ENCODE measurements around the gene FARSA. TPM values are rescaled to one million over a fixed set of nuclear protein-coding genes. Genes with fewer than 3 reads are reported as not detected.
A peak's percentile ranks its signal among the peaks of the same experiment; 100 is the strongest.

The FARSA gene
- total RNA-seq, 2 experiments from 2014 or later = 128 to 138 TPM

- DNase-seq (no peak), ATAC-seq (no peak)
- ChIA-PET POLR2A (interaction anchor here (1.3 to 4.5 kb wide), 6 partner anchors 14 to 28 kb away, joined by 4 to 19 read pairs (median 7); partner anchors contain the start of genes CALR, FARSA and GCDH), CTCF (interaction anchor here (0.7 to 2.4 kb wide), 4 partner anchors 11 to 152 kb away, joined by 3 to 16 read pairs (median 6); no protein-coding TSS in a partner anchor)
- H3K4me1 Mint-ChIP-seq (ENCODE audit: low read depth) = peaks cover 19% of the 10 kb centered on the region
- H3K9me3 Mint-ChIP-seq = no peaks in the 10 kb centered on the region
- no peaks in the 10 kb centered on the region for H3K36me3 Mint-ChIP-seq (ENCODE audit: low read depth)
- no peak overlapping the region for H3K27ac Mint-ChIP-seq
- no peak for TF ChIP-seq CTCF (IDR thresholded peaks at IDR 0.05)
- H3K4me3 Mint-ChIP-seq = no peak overlapping the region
- intact Hi-C loops (cut with micrococcal nuclease) = no loop called here
- H3K27me3 Mint-ChIP-seq = no peaks in the 10 kb centered on the region
These were observed 20.9 kb downstream of the FARSA start for GRCh38 chr19:12912571-12912970.

GRCh38 chr19:12907166-12907565, 26.3 kb downstream of the FARSA start:
- intact Hi-C loops (cut with micrococcal nuclease) = no loop called here
- no peak for DNase-seq
- H3K4me3 Mint-ChIP-seq = no peak overlapping the region
- no peaks in the 10 kb centered on the region for H3K9me3 Mint-ChIP-seq
- CTCF ChIA-PET = interaction anchor here (0.7 to 1.4 kb wide), 2 partner anchors 11 to 26 kb away, joined by 4 read pairs; partner anchors contain the start of gene DNASE2
- no peak for ATAC-seq
- POLR2A ChIA-PET = interaction anchor here (0.9 to 2.0 kb wide), 2 partner anchors 11 to 25 kb away, joined by 3 to 6 read pairs; partner anchors contain the start of gene SYCE2
- no peaks in the 10 kb centered on the region for H3K27me3 Mint-ChIP-seq
- H3K4me1 Mint-ChIP-seq (ENCODE audit: low read depth) = no peaks in the 10 kb centered on the region
- no peak overlapping the region for H3K27ac Mint-ChIP-seq
- peaks cover 3% of the 10 kb centered on the region for H3K36me3 Mint-ChIP-seq (ENCODE audit: low read depth)
- no peak for TF ChIP-seq CTCF (IDR thresholded peaks at IDR 0.05)

GRCh38 chr19:12899891-12900518, 33.5 kb downstream of the FARSA start:
- CTCF ChIA-PET = interaction anchor here (0.9 to 2.2 kb wide), 6 partner anchors 10 to 66 kb away, joined by 3 to 9 read pairs (median 6); partner anchors contain the start of gene DNASE2
- ATAC-seq = peak; percentile 96
- peak overlapping the region; percentile 78 for H3K27ac Mint-ChIP-seq

GRCh38 chr19:12896460-12896859, 37.1 kb downstream of the FARSA start:
- no peaks in the 10 kb centered on the region for H3K9me3 Mint-ChIP-seq
- POLR2A ChIA-PET = interaction anchor here (1.2 to 1.4 kb wide), 2 partner anchors 19 to 43 kb away, joined by 3 read pairs; no protein-coding TSS in a partner anchor
- CTCF ChIA-PET = interaction anchor here (1.2 to 1.8 kb wide), 2 partner anchors 10 to 11 kb away, joined by 3 to 4 read pairs; no protein-coding TSS in a partner anchor
- peaks cover 25% of the 10 kb centered on the region for H3K4me1 Mint-ChIP-seq (ENCODE audit: low read depth)
- H3K4me3 Mint-ChIP-seq = no peak overlapping the region
- H3K36me3 Mint-ChIP-seq (ENCODE audit: low read depth) = peaks cover 26% of the 10 kb centered on the region
- no peak for TF ChIP-seq CTCF (IDR thresholded peaks at IDR 0.05)
- no peaks in the 10 kb centered on the region for H3K27me3 Mint-ChIP-seq
- no peak for DNase-seq
- no peak for ATAC-seq
- no peak overlapping the region for H3K27ac Mint-ChIP-seq
- intact Hi-C loops (cut with micrococcal nuclease) = no loop called here

More at GRCh38 chr19:12899891-12900518, 33.5 kb downstream of the FARSA start:
- intact Hi-C loops (cut with micrococcal nuclease) = no loop called here
- Mint-ChIP-seq H3K36me3 (ENCODE audit: low read depth) (peaks cover 12% of the 10 kb centered on the region), H3K4me3 (no peak overlapping the region), H3K9me3 (no peaks in the 10 kb centered on the region), H3K27me3 (no peaks in the 10 kb centered on the region), H3K4me1 (ENCODE audit: low read depth) (peaks cover 14% of the 10 kb centered on the region)
- peak; percentile 76 for DNase-seq
- POLR2A ChIA-PET = interaction anchor here (2.0 to 2.5 kb wide), 2 partner anchors 9 to 19 kb away, joined by 8 to 12 read pairs; partner anchors contain the start of genes GCDH and SYCE2
- TF ChIP-seq CTCF (IDR thresholded peaks at IDR 0.05) = no peak

GRCh38 chr19:12893582-12893981, 39.9 kb downstream of the FARSA start:
- no peak overlapping the region for H3K27ac Mint-ChIP-seq
- ATAC-seq (no peak), DNase-seq (no peak)
- no peaks in the 10 kb centered on the region for H3K9me3 Mint-ChIP-seq
- intact Hi-C loops (cut with micrococcal nuclease) = no loop called here
- CTCF ChIA-PET = no interaction called here
- POLR2A ChIA-PET = interaction anchor here (1.0 to 1.5 kb wide), 2 partner anchors 23 to 39 kb away, joined by 3 to 5 read pairs; no protein-coding TSS in a partner anchor
- no peak for TF ChIP-seq CTCF (IDR thresholded peaks at IDR 0.05)
- no peak overlapping the region for H3K4me3 Mint-ChIP-seq
- peaks cover 19% of the 10 kb centered on the region for H3K4me1 Mint-ChIP-seq (ENCODE audit: low read depth)
- peaks cover 23% of the 10 kb centered on the region for H3K36me3 Mint-ChIP-seq (ENCODE audit: low read depth)
- no peaks in the 10 kb centered on the region for H3K27me3 Mint-ChIP-seq
